SK-N-SH (cell line): ENCODE data around the gene RPS8.

Source experiments
- EP300 ChIP-seq, 2 experiments: IDR thresholded peaks; 2 replicates each; pipeline versions ENCODE4 v1.4.0 to v1.6.1; 2012; ENCODE audit warnings: borderline replicate concordance in 1 of 2, low read depth in 1 of 2, low read length in 1 of 2
- FOXJ3 ChIP-seq: sonication (generic); formaldehyde crosslinking; IDR thresholded peaks from 2 replicates; pipeline ENCODE4 v1.5.1; 2020; ENCODE audit warnings: mild to moderate bottlenecking, missing genetic modification reagents
- PBX3 ChIP-seq: IDR thresholded peaks from 2 replicates; pipeline ENCODE4; 2012
- POLR2AphosphoS5 ChIP-seq: IDR thresholded peaks from 2 replicates; pipeline ENCODE4 v1.6.1; 2012; ENCODE audit warnings: low read depth, low read length
- REST ChIP-seq: IDR thresholded peaks from 2 replicates; pipeline ENCODE4 v1.6.1; 2012; ENCODE audit warnings: mild to moderate bottlenecking, low read depth, low read length, moderate library complexity
- RFX5 ChIP-seq: IDR thresholded peaks from 2 replicates; pipeline ENCODE4 v1.6.1; 2012; ENCODE audit warnings: mild to moderate bottlenecking, improper control_type of control experiment, low read length
- TAF1 ChIP-seq: IDR thresholded peaks from 2 replicates; pipeline ENCODE4 v1.6.1; 2012; ENCODE audit warnings: low read depth, mild to moderate bottlenecking, low read length, moderate library complexity, borderline replicate concordance
- TEAD4 ChIP-seq: IDR thresholded peaks from 2 replicates; pipeline ENCODE4 v1.4.0; 2012; ENCODE audit warnings: mild to moderate bottlenecking, borderline replicate concordance; ENCODE audit not compliant: insufficient read depth
- TF ChIP-seq, protein P1 (sequence below): fragments of 200-600 bp; sonication (generic); IDR thresholded peaks from 2 replicates; pipeline ENCODE4 v1.6.1; 2017; ENCODE audit warnings: antibody characterized with exemption, mild to moderate bottlenecking, moderate library complexity

DNA sequence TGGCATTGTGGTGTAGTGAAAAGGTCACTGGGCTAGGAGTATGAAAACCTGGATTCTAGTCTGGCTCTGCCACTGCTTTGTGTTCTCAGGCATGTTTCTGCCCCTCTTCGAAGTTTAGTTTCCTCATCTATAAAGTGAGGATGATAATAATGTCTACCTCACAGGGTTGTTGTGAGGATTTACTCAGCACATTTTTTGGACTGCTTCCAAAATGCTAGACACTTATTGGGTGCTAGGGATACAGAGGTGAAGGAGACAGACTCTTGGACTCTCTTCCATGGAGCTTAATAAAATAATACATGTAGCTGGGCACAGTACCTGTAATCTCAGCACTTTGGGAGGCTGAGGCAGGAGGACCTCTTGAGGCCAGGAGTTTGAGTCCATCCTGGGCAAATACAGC is 32.1 kb upstream of the RPS8 start:
- TF ChIP-seq, protein P1, sequence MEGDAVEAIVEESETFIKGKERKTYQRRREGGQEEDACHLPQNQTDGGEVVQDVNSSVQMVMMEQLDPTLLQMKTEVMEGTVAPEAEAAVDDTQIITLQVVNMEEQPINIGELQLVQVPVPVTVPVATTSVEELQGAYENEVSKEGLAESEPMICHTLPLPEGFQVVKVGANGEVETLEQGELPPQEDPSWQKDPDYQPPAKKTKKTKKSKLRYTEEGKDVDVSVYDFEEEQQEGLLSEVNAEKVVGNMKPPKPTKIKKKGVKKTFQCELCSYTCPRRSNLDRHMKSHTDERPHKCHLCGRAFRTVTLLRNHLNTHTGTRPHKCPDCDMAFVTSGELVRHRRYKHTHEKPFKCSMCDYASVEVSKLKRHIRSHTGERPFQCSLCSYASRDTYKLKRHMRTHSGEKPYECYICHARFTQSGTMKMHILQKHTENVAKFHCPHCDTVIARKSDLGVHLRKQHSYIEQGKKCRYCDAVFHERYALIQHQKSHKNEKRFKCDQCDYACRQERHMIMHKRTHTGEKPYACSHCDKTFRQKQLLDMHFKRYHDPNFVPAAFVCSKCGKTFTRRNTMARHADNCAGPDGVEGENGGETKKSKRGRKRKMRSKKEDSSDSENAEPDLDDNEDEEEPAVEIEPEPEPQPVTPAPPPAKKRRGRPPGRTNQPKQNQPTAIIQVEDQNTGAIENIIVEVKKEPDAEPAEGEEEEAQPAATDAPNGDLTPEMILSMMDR = no peak
- TF ChIP-seq EP300 (IDR thresholded peaks at IDR 0.05; ENCODE audit: borderline replicate concordance in 1 of 2, low read depth in 1 of 2, low read length in 1 of 2) = no peak
- no peak for TF ChIP-seq TAF1
- TF ChIP-seq POLR2AphosphoS5 = no peak
- TF ChIP-seq REST = no peak
- no peak for TF ChIP-seq RFX5
- TF ChIP-seq TEAD4 = no peak
- TF ChIP-seq FOXJ3 (CRISPR knock-in tag) = no peak
- no peak for TF ChIP-seq PBX3
